ENCODE data around the gene SLC25A46. TPM values are rescaled to one million over a fixed set of nuclear protein-coding genes. Genes with fewer than 3 reads are reported as not detected.
"Not testable (repeated sequence)": the region's sequence is repeated elsewhere in the genome, so short reads cannot be mapped to it uniquely, and the experiment has no call there.

The SLC25A46 gene
- total RNA-seq (2014; rRNA removed; shearing (Covaris generic)): 63.2 and 72.0 TPM in 2 replicates

DNA sequence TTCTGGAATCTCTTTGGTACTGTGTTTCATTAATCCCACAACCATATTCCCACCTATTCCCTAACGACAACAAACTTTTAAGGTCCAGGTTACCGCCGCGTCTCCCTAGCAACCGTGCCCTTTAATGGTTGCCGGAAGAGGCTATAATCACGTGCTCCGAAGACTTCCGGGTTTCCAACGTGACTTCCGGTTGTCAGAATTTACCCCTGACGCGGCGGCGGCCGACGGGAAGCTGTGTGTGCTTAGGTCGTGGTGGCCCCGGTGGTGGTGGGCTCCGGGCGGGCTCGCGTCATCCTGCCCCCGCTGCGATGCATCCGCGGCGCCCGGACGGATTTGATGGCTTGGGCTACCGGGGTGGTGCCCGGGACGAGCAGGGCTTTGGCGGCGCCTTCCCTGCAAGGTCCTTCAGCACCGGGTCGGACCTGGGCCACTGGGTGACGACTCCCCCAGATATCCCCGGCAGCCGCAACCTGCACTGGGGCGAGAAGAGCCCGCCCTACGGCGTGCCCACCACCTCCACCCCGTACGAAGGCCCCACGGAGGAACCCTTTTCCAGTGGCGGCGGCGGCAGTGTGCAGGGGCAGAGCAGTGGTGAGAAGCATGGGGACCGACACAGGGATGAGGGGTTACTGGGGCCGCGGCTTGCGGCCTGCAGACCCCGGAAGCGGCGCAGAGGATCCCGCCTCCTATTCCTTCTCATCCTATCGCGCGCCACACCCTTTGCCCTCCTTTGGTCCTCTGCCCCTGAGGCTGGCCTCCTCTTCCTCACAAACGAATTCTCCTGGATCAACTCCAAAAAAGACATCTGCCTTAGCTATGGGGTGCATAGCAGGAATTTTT lies at the start of gene SLC25A46:
SLC25A46 (plus strand) TSS at position 196 of the 840 bp plus-strand sequence; CDS start at position 309, 113 bp downstream.
- DNase-seq (ENCODE audit: low spot score): peak; percentile 89

DNA sequence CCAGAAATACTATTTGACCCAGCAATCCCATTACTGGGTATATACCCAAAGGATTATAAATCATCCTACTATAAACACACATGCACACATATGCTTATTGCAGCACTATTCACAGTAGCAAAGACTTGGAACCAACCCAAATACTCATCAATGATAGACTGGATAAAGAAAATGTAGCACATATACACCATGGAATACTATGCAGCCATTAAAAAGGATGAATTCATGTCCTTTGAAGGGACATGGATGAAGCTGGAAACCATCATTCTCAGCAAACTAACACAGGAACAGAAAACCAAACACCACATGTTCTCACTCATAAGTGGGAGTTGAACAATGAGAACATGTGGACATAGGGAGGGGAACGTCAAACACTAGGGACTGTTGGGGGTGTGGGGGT lies 48.2 kb upstream of the SLC25A46 start:
- not testable (repeated sequence) for DNase-seq (ENCODE audit: low spot score)

DNA sequence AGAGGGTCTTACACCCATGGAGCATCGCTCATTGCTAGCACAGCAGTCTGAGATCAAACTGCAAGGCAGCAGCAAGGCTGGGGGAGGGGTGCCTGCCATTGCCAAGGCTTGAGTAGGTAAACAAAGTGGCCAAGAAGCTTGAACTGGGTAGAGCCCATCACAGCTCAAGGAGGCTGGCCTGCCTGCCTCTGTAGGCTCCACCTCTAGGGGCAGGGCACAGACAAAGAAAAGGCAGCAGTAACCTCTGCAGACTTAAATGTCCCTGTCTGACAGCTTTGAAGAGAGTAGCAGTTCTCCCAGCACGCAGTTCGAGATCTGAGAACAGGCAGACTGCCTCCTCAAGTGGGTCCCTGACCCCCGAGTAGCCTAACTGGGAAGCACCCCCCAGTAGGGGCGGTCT lies 46.1 kb upstream of the SLC25A46 start:
- DNase-seq (ENCODE audit: low spot score): not testable (repeated sequence)

DNA sequence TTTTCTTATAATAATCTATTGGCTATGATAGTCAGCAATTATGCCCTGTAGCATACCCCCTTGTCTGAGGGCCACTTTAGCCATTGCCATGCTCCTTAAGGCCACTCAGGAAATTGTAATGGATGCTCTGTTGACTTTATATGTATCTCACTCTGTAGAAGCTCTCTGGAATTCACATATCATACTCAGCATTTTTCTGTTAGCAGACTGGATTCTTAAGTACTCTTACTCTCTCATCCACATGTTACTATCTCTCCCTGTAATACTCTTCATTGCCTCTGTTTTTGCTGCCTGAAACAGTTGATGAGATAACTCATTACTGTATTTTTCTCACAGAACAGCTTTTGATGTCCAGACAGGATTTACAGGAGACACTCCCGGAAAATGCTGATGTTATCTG lies 36.5 kb upstream of the SLC25A46 start:
- DNase-seq (ENCODE audit: low spot score): no peak

DNA sequence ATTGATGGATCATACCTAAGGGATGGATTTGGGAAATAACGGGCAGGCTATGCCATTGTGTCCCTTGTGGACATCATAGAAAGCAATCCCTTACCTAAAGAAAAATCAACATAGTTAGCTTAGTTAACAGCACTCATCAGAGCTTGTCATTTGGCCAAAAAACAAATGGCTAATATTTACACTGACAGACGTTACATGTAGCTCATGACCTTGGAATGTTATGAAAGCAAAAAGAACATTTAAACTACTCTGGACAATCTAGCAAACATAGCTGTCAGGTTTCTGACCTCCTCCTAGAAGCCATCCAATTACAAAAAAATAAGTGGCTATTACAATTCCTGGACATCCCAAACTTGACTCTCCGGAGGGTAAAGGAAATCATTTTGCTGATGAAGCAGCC lies 36.1 kb upstream of the SLC25A46 start:
- no peak for DNase-seq (ENCODE audit: low spot score)

DNA sequence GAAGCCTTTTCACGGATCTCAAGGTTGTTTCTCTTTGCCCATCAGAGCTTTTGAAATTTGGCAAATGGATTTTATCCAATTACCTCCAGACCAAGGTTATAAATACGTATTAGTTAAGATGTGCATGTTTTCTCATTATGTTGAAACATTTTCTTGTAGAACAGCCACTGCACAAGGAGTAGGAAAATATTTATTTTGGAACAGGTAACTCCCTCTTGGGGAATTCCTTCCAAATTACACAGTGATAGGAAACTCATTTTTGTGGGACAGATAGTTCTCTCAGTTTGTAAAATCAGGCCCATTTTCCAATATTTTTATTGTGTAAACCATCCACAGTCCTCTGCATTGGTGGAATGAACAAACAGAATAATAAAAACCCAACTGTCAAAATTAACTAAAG lies 35.3 kb upstream of the SLC25A46 start:
- no peak for DNase-seq (ENCODE audit: low spot score)

DNA sequence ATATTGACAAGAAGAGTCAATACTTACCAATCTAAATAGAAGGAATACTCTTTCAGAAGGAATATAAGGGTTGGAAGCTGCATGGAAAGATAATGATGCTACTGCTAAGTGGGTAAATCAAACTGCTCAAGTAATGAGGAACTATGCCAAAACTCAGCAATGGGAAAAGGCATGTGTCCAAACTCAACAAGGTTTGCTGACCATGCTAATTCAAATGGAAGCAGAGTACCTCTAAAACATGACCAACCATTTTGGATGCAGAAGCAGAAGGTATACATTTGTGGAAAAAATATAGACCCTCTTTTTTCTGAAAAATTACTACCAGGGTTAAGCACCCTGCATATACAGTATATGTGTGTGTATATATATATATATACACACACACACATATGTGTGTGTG lies 33.5 kb upstream of the SLC25A46 start:
- DNase-seq (ENCODE audit: low spot score): no peak

DNA sequence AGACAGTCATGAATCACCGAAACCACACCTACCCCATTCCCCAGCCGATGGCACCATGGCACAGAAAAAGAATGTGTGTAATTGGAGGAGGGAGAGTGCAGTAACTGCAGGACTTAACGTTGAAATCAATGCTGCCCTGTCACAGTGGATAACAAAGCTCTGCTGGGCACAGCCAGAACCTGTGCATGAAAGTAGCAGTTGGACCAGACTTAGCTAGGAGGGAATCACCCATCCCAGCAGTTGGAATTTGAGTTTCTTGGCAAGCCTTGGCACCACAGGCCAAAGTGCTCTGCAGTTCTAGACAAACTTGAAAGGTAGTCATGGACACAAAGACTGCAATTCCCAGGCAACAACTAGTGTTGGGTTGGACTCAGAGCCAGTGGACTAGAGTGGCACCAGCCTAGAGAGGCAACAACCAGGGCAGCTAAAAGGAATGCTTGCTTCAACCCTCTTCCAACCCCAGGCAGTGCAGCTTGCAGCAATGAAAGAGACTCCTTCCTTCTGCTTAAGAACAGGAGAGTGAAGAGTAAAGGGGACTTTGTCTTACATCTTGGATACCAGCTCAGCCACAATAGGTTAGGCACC lies 31.5 kb upstream of the SLC25A46 start:
- DNase-seq (ENCODE audit: low spot score): no peak

DNA sequence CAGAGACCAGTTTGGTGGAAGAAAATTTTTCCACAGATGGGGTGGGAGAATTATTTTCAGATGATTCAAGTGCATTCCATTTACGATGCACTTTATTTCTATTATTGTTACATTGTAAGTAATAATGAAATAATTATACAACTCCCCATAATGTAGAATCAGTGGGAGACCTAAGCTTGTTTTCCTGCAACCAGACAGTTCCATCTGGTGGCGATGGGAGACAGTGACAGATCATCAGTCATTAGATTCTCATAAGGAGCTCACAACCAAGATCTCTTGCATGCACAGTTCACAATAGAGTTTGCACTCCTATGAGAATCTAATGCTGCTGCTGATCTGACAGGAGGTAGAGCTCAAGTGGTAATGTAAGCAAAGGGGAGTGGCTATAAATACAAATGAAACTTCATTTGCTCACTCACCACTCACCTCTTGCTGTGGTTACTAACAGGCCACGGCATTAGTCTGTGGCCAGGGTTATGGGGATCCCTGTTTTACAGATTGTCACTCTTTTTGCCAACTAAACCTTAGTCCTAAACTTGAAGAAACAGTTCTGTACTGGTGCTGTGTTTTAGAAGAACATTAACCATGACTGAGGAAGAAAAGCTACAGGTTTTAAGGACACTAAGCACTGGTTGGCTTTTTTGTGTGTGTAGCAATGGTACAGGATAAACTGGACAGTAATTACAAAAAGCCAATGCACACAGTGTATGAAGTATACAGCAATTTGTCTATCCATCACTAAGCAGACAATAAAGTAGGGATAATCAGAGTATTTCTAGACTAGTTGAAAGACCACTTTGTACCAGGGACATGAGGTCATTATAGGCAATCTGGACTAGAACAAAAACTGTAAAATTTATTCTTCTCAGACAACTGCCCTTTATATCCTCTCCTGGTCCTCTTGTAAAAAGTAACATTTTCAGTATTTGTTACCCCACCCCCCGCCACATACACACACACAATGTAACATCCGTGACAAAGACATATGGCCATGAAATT lies 22.3 kb upstream of the SLC25A46 start:
- DNase-seq (ENCODE audit: low spot score): no peak

DNA sequence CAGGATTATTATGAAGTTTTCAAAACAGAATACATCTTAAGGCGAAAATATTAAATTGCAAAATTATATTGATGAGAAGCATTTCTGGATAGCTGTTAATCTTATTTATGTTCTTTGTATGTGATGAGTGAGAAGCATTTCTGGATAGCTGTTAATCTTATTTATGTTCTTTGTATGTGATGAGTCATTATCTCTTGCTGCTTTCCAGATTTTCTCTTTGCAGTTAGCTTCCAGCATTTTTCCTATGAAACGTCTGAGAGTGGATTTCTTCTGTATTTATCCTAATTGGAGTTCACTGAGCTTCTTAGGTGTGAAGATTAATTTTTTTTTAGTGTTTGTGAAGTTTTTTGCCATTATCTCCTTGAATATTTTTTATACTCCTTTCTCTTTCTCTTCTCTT lies 20.5 kb upstream of the SLC25A46 start:
- no peak for DNase-seq (ENCODE audit: low spot score)

DNA sequence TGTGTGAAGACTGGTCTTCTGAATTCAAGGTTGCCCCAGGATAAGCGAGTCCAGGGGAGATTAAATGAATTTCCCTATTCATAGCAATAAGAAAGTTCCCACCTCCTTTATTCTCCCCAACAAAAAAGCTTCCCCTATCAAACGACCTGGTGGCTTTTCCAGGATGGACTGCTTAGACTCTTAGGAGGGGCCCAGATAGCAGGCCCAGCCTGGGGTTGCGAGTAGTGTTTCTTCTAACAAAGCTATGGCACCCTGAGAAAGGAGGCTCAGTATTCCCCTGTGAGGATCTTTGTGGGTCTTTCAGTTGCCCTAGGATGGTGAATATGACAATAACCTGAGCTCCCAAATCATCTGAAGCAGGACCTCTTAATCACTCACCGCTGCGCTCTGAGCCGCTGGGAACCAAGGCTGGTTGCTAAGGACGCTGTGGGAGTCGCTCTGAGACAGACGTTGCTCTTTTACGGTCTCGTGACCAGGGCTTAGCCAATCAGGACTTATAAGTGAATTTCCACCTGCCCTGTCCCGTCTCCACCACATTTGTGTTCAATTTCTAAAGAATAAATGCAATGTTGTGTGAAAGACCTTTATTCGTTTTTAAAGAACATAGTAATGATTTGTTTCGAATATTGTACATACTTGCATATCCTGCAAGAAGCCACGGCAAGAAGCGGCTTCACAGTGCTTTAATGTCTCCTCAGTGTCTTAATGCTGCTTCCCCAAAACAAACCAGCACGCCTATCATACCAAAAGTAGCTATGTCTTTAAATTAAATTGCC lies 12.4 kb upstream of the SLC25A46 start, which contains the start of gene TMEM232:
TMEM232 (minus strand) TSS at position 423 of the 776 bp plus-strand sequence. CDS start 59,319 bp downstream, outside the sequence.
- DNase-seq (ENCODE audit: low spot score): no peak

DNA sequence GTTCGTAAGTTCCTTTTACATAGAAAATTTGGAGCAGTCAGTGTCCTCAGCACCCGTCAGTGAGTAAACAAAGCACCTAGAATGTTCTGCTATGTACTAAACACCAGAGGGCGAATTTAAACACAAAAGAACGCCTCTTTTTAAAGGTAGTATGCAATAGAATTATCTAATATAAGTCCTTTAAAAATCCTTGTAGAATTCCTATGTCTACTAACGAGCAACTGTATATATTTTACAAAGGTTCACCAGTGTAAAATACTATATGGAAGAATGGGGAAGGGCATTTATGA lies 11.8 kb upstream of the SLC25A46 start:
- no peak for DNase-seq (ENCODE audit: low spot score)

DNA sequence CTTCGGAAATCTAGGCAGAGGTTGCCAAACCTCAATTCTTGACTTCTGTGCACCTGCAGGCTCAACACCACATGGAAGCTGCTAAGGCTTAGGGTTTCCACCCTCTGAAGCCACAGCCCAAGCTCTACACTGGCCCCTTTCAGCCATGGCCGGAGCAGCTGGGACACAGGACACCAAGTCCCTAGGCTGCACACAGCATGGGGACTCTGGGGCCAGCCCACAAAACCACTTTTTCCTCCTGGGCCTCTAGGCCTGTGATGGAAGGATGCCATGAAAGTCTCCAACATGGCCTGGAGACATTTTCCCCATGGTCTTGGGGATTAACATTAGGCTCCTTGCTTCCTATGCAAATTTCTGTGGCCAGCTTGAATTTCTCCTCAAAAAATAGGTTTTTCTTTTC lies 7.3 kb upstream of the SLC25A46 start:
- not testable (repeated sequence) for DNase-seq (ENCODE audit: low spot score)

DNA sequence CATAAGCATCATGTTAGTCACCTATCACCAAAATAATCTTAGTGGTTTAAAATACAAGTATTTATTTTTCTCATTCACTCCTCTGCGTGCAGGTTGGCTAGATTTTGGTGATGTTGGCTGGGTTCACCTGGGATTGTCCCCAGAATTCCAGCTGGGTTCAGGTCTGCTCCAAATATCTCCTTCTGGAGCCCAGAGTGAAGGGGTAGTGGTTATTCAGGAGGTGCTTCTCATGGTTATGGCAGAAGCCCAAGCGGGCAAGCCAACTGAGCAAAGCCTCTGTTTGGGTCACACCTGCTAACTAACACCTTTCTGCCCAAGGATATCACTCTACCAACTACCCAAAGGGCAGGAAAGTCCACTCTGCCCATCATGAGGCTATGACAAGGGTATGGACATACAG lies 4.7 kb upstream of the SLC25A46 start:
- DNase-seq (ENCODE audit: low spot score): no peak

DNA sequence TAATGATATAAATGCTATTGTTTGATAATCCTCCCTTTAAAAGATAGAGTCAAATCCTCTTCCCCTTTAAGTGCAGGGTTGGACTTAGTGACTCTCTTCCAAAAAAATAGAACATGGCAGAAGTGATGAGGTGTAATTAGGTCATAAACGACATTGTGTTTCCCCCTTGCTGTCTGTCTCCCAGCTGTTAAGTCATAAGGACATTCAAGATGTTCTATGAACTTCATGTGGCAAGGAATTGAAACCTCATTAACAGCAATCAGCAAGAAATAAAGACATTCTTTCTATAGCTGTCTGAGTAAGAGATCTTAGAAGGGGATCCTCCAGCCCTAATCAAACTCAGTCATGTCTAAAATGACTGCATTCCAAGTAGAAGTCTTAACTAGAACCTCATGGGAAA lies 3.3 kb upstream of the SLC25A46 start:
- no peak for DNase-seq (ENCODE audit: low spot score)

DNA sequence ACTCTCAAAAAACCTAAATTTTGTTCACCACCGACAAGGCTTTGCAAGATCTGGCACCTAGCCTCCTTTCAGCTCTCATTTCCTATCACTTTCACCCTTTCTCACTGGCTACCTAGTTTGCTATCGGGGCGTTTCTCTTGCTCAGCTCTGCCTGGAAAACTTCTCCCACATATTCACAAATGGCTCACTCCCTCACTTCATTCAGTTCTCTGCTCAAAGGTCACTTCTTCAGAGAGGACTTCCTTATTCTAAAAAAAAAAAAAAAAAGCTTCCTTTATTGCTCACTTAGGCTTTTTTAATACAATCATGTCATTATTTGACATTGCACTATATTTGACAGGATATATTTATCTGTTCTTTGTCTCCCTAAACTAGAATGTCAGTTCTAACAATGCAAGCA lies 2.1 kb upstream of the SLC25A46 start:
- no peak for DNase-seq (ENCODE audit: low spot score)

DNA sequence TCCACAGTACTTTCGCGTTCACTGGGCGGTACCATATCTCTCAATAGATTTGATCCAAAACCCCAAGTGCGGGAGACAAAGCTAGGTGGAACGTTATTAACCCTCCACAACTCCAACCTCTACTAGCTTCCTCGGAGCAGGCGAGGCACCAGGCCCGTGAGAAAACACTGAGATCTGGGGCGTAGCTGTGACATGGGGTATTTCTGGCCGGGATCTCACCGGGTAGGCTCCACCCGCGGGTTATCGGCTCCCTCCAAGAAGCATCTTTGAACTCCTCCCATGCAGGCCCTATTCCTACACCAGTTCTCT lies 350 bp upstream of the SLC25A46 start:
- no peak for DNase-seq (ENCODE audit: low spot score)

DNA sequence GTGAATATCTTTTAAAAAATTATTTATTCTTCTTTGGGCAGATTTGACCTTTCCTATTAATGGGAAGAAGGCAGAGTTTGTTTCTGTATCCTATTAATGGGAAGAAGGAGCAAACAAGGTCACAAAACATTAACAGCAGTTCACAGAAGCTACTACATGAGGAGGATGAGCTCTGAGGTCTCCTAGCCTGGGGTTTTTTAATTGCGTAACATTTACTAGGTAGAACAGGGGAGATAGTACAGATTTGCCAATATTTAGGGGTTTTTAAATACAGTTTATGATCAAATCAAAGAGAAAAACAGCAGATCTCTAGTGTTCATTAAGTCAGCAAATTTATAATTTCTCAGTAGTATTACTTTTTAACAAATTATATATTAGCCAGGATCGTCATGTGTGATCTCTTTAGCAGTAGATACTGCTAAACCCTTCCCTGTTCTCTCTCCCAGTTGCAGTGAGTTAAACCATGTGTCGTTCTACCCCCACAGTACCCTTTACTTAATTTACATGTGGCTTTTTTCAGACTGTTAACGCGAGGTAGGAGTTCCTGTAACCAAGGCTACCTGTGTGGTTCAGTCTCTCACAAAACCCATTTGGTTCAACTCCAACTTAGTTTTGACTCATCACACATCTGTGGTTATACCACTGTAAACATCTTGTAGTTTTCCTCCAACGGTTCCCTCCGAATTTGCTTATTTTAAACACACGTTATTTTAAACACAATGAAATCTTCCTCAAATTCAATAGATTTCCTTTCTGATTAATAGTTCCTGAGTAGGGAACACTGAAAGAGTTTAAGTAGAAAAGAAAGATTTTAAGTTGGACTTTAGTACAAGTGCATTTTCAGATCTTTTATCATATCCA lies 13.3 kb downstream of the SLC25A46 start:
- peak; percentile 91 for DNase-seq (ENCODE audit: low spot score)

DNA sequence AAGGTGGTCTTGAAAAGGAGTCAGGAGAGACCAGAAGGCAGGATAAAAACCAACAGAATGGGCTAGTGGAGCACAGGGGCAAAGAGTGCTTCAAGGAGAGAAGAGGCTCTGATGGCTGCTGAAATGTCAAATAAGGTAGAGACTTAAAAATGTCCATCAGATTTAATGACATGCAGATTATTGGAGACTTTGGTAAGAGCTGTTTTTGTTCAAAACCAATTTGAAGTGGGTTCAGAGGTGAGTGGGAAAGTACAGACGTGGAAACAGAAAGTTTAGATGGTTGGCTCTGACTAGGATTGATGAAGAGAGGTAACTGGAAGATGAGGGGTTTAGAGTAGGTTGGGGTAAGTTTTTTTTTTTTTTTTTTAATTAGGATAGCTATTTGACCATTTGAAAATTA lies 14.1 kb downstream of the SLC25A46 start:
- no peak for DNase-seq (ENCODE audit: low spot score)

DNA sequence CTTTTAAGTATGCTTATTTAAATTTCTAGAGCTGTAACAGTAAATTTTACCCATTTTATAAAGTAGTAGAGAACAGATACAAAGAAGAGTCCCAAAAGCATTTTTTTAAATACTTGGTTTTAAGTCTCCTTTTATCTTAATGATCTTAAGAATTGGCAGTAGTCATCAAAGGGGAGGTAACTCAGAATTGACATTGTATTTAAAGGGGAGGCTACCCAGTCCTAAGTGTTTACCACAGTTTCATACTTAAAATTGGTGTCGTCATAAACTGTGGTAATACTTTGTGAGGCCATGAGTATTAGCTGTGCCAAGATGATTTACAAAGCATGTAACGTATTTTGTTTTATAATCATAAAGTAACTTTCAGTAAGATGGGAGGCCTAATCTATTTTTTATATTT lies 14.8 kb downstream of the SLC25A46 start:
- no peak for DNase-seq (ENCODE audit: low spot score)

DNA sequence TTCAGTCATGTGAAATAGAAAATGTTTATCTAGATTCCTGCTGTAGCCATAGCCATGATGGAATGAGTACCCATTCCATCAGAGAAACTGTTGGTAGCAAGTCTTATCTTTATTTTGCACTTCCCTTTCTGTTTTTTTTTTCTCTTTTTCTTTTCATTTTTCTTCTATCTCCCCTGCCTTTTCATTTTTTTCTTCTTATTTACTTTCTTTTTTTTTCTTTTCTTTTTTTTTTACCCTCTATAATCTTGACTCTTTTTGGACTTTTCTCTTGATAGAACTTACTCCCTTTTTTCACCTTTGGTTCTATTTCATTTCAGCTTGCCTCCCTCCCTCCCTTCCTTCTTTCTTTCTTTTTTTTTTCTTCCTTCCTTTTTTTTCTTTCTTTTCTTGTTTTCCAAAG lies 15.4 kb downstream of the SLC25A46 start:
- DNase-seq (ENCODE audit: low spot score): no peak

All from H4 (cell line).